AG20443 (cell line): ENCODE results near the gene FGD2.
"Not testable (repeated sequence)": the region's sequence is repeated elsewhere in the genome, so short reads cannot be mapped to it uniquely, and the experiment has no call there.

Experiments
- DNase-seq: peaks from one replicate; pipeline ENCODE4 v3.0.0; 2012; ENCODE audit warnings: low spot score, mixed read lengths

FGD2 gene

GRCh38 chr6:36990401-36990800 is 15.1 kb upstream of the FGD2 start:
- DNase-seq, result not testable (repeated sequence)

GRCh38 chr6:36997811-36998722 is 7.4 kb upstream of the FGD2 start:
- DNase-seq, result no peak

- no peak for DNase-seq
Measured at GRCh38 chr6:36998723-36999038, 6.8 kb upstream of the FGD2 start.

GRCh38 chr6:36999061-36999750 is 6.2 kb upstream of the FGD2 start:
- DNase-seq, result no peak

- no peak for DNase-seq
Measured at GRCh38 chr6:36999751-37000125, 5.7 kb upstream of the FGD2 start.

- no peak for DNase-seq
Measured at GRCh38 chr6:37004044-37004980, 1.1 kb upstream of the FGD2 start.

- DNase-seq, result no peak
Measured at GRCh38 chr6:37005827-37006567, 542 bp downstream of the FGD2 start.

- peak; percentile 67 for DNase-seq
Measured at GRCh38 chr6:37006793-37007339, 1.4 kb downstream of the FGD2 start.

GRCh38 chr6:37007340-37008043 is 2.0 kb downstream of the FGD2 start:
- DNase-seq, result no peak

- DNase-seq, result no peak
Measured at GRCh38 chr6:37008484-37009465, 3.3 kb downstream of the FGD2 start.

- no peak for DNase-seq
Measured at GRCh38 chr6:37010402-37010892, 5.0 kb downstream of the FGD2 start.

GRCh38 chr6:37011656-37012378 is 6.4 kb downstream of the FGD2 start:
- DNase-seq, result peak; percentile 73

GRCh38 chr6:37013516-37014491 is 8.3 kb downstream of the FGD2 start:
- no peak for DNase-seq

- DNase-seq, result no peak
Measured at GRCh38 chr6:37014667-37015066, 9.2 kb downstream of the FGD2 start.

GRCh38 chr6:37015532-37015931 is 10.1 kb downstream of the FGD2 start:
- no peak for DNase-seq

- DNase-seq, result no peak
Measured at GRCh38 chr6:37016995-37017394, 11.5 kb downstream of the FGD2 start.

- DNase-seq, result no peak
Measured at GRCh38 chr6:37017606-37018197, 12.2 kb downstream of the FGD2 start.
